ENCODE data around the gene EPC2.
"Not testable (repeated sequence)": the region's sequence is repeated elsewhere in the genome, so short reads cannot be mapped to it uniquely, and the experiment has no call there.

The EPC2 gene

DNA sequence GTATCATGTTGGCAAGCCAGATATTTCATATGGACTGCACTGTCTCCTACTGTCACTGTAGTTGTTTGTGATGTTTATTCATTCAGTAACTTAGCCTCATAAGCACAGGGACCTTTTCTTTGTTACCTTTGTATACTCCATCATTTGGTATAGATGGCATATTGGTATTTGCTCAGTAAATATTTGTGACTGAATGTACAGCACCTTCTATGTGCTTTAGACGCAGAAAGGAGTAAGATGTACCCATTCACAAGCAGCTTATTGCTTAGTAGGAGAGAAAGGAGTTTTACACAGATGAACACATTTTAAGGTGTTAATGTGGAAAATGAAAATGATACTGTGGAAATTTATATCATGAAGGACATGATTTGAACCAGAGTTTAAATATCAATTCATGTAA lies 12.0 kb downstream of the EPC2 start:
- WGBS (ENCODE audit: insufficient coverage): 100% methylated on average over 1 of the region's 1 CpG
- POLR2A ChIA-PET: no interaction called here
- Histone ChIP-seq H3K36me3 (ENCODE audit: control insufficient read depth in 4 of 4, insufficient read depth in 4 of 4, low read length in 3 of 4) (no peaks in the 10 kb centered on the region), H3K9me3 (ENCODE audit: control extremely low read depth in 1 of 5, control insufficient read depth in 4 of 5, insufficient read depth in 2 of 5, low read depth in 1 of 5, low read length in 4 of 5) (no peaks in the 10 kb centered on the region), H3K4me1 (ENCODE audit: control extremely low read depth in 1 of 4, control insufficient read depth in 4 of 4, insufficient read depth in 4 of 4, low read length in 3 of 4) (peaks cover 17 to 41% (median 24%) of the 10 kb centered on the region in 4 experiments), H3K27me3 (replicated peaks in 2 of 5; ENCODE audit: control insufficient read depth in 4 of 5, insufficient read depth in 5 of 5, low read length in 4 of 5) (no peaks in the 10 kb centered on the region), H3K27ac (ENCODE audit: insufficient read depth in 1 of 2, low read depth in 1 of 2, low read length in 2 of 2, poor library complexity in 1 of 2, severe bottlenecking in 2 of 2) (no peak overlapping the region), H3K4me3 (ENCODE audit: control insufficient read depth in 1 of 7, extremely low read depth in 1 of 7, insufficient read depth in 4 of 7, low read depth in 2 of 7, low read length in 6 of 7) (no peak overlapping the region)
- DNase-seq: no peak
- CTCF ChIA-PET: interaction anchor here (1.0 to 3.4 kb wide), 4 partner anchors 10 to 299 kb away, joined by 3 to 16 read pairs (median 4); no protein-coding TSS in a partner anchor

DNA sequence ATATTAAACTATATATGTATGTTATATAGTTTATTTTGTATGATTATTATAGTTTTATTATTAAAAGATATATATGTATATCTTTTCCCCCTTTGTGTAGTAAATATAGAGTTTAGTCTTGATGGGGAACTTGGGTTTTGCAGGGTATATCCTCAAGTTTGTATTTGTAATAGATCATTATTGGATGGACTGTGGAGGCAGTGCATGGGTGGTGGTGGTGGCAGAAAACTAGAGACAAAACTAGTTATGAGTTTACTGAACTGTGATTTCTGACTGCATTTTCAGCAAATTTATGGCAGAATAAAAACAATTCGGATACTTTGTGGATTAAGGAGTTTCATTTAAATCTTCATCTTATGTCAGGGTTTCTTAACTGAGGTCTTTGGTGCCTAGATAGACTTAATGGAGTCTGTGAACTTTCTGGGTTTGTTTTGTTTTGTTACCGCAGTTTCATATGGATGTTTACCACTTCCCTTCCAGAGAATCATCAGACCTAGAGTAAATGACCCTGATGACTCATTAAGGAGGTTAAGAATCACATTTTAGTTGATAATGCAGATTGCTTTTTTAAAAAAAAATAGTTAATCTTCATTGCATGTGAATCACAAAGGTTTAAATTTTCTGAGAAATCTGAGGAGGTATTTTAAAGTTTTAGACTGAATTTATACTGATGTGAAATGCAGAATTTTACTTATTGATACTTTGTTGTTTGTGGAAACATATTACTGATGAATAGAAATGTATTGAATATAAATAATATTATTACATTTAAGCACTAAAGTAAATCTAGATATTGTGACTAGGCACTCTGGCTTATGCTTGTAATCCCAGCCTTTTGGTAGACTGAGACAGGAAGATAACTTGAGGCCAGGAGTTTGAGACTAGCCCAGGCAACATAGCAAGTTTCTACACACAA lies 14.5 kb downstream of the EPC2 start:
- POLR2A ChIA-PET: no interaction called here
- DNase-seq: peak; percentile 77 to 93 (median 89)

DNA sequence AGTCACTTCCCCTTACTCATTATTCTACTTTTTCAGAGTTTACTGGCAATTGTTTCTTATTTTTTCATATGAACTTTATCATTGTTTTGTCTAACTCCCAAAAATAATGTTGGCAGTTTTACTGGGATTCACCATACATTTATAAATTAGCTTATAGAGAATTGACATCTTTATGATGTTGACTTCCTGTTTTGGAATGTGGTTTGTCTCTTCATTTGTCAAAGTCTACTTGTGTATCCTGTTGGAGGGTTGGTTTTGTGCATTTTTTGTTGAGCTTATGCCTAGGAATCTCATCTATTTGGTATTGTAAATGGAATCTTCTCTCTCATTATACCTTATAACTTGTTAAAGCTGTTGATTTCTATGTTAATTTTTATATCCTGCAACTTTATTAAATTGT lies 16.4 kb downstream of the EPC2 start:
- Histone ChIP-seq H3K9me3 (ENCODE audit: control extremely low read depth in 1 of 5, control insufficient read depth in 4 of 5, insufficient read depth in 2 of 5, low read depth in 1 of 5, low read length in 4 of 5) (no peaks in the 10 kb centered on the region), H3K27me3 (replicated peaks in 2 of 5; ENCODE audit: control insufficient read depth in 4 of 5, insufficient read depth in 5 of 5, low read length in 4 of 5) (no peaks in the 10 kb centered on the region), H3K4me1 (ENCODE audit: control extremely low read depth in 1 of 4, control insufficient read depth in 4 of 4, insufficient read depth in 4 of 4, low read length in 3 of 4) (peaks cover 13 to 31% (median 19%) of the 10 kb centered on the region in 4 experiments), H3K4me3 (ENCODE audit: control insufficient read depth in 1 of 7, extremely low read depth in 1 of 7, insufficient read depth in 4 of 7, low read depth in 2 of 7, low read length in 6 of 7) (peak overlapping the region in 1 of 7 experiments; percentile 0), H3K27ac (ENCODE audit: insufficient read depth in 1 of 2, low read depth in 1 of 2, low read length in 2 of 2, poor library complexity in 1 of 2, severe bottlenecking in 2 of 2) (peak overlapping the region in 1 of 2 experiments; percentile 45), H3K36me3 (ENCODE audit: control insufficient read depth in 4 of 4, insufficient read depth in 4 of 4, low read length in 3 of 4) (no peaks in the 10 kb centered on the region)
- ChIA-PET POLR2A (interaction anchor here (0.6 kb wide), 1 partner anchor 14 kb away, joined by 4 read pairs; no protein-coding TSS in a partner anchor), CTCF (interaction anchor here (0.6 to 1.9 kb wide), 5 partner anchors 13 to 211 kb away, joined by 3 to 5 read pairs (median 3); no protein-coding TSS in a partner anchor)
- peak; percentile 28 to 83 (median 67) for DNase-seq

More for the DNA sequence above, 14.5 kb downstream of the EPC2 start:
- Histone ChIP-seq H3K4me1 (ENCODE audit: control extremely low read depth in 1 of 4, control insufficient read depth in 4 of 4, insufficient read depth in 4 of 4, low read length in 3 of 4) (peaks cover 13 to 31% (median 19%) of the 10 kb centered on the region in 4 experiments), H3K27me3 (replicated peaks in 2 of 5; ENCODE audit: control insufficient read depth in 4 of 5, insufficient read depth in 5 of 5, low read length in 4 of 5) (no peaks in the 10 kb centered on the region), H3K36me3 (ENCODE audit: control insufficient read depth in 4 of 4, insufficient read depth in 4 of 4, low read length in 3 of 4) (no peaks in the 10 kb centered on the region), H3K9me3 (ENCODE audit: control extremely low read depth in 1 of 5, control insufficient read depth in 4 of 5, insufficient read depth in 2 of 5, low read depth in 1 of 5, low read length in 4 of 5) (no peaks in the 10 kb centered on the region), H3K4me3 (ENCODE audit: control insufficient read depth in 1 of 7, extremely low read depth in 1 of 7, insufficient read depth in 4 of 7, low read depth in 2 of 7, low read length in 6 of 7) (peak overlapping the region in 2 of 7 experiments; percentile 4 to 18), H3K27ac (ENCODE audit: insufficient read depth in 1 of 2, low read depth in 1 of 2, low read length in 2 of 2, poor library complexity in 1 of 2, severe bottlenecking in 2 of 2) (peak overlapping the region; percentile 80 to 88)
- WGBS (ENCODE audit: insufficient coverage): 100% methylated on average over 1 of the region's 2 CpGs
- CTCF ChIA-PET: interaction anchor here (0.6 to 3.4 kb wide), 2 partner anchors 12 to 31 kb away, joined by 3 to 16 read pairs; no protein-coding TSS in a partner anchor

DNA sequence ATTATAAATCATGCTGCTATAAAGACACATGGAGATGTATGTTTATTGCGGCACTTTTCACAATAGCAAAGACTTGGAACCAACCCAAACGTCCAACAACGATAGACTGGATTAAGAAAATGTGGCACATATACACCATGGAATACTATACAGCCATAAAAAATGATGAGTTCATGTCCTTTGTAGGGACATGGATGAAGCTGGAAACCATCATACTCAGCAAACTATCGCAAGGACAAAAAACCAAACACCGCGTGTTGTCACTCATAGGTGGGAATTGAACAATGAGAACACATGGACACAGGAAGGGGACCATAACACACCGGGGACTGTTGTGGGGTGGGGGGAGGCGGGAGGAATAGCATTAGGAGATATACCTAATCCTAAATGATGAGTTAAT lies 17.8 kb downstream of the EPC2 start:
- H3K27ac ChIP-seq (ENCODE audit: insufficient read depth in 1 of 2, low read depth in 1 of 2, low read length in 2 of 2, poor library complexity in 1 of 2, severe bottlenecking in 2 of 2); H3K4me3 ChIP-seq (ENCODE audit: control insufficient read depth in 1 of 7, extremely low read depth in 1 of 7, insufficient read depth in 4 of 7, low read depth in 2 of 7, low read length in 6 of 7); H3K36me3 ChIP-seq (ENCODE audit: control insufficient read depth in 4 of 4, insufficient read depth in 4 of 4, low read length in 3 of 4); H3K9me3 ChIP-seq (ENCODE audit: control extremely low read depth in 1 of 5, control insufficient read depth in 4 of 5, insufficient read depth in 2 of 5, low read depth in 1 of 5, low read length in 4 of 5); DNase-seq; H3K27me3 ChIP-seq (replicated peaks in 2 of 5; ENCODE audit: control insufficient read depth in 4 of 5, insufficient read depth in 5 of 5, low read length in 4 of 5); POLR2A ChIA-PET: not testable (repeated sequence)
- WGBS (ENCODE audit: insufficient coverage): 100% methylated on average over 3 of the region's 8 CpGs
- CTCF ChIA-PET: interaction anchor here (0.9 to 1.0 kb wide), 2 partner anchors 9 to 11 kb away, joined by 3 read pairs; no protein-coding TSS in a partner anchor
- H3K4me1 ChIP-seq (ENCODE audit: control extremely low read depth in 1 of 4, control insufficient read depth in 4 of 4, insufficient read depth in 4 of 4, low read length in 3 of 4): peaks cover 13 to 40% (median 21%) of the 10 kb centered on the region in 4 experiments

DNA sequence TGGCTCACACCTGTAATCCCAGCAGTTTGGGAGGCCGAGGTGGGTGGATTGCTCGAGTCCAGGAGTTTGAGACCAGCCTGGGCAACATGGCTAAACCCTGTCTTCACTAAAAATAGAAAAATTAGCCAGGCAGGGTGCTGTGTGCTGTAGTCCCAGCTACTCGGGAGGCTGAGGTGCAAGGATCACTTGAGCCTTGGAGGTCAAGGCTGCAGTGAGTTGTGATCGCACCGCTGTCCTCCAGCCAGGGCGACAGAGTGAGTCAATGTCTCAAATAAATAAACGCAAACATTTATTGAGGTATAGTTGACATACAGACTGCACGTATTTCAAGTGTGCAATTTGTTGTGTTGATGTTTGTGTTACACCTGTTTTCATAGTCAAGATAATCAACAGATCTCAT lies 19.7 kb downstream of the EPC2 start:
- ChIA-PET CTCF (interaction anchor here (2.0 kb wide), 1 partner anchor 11 kb away, joined by 6 read pairs; no protein-coding TSS in a partner anchor), POLR2A (no interaction called here)
- no peak overlapping the region for H3K27ac ChIP-seq (ENCODE audit: insufficient read depth in 1 of 2, low read depth in 1 of 2, low read length in 2 of 2, poor library complexity in 1 of 2, severe bottlenecking in 2 of 2)
- no peaks in the 10 kb centered on the region for H3K27me3 ChIP-seq (replicated peaks in 2 of 5; ENCODE audit: control insufficient read depth in 4 of 5, insufficient read depth in 5 of 5, low read length in 4 of 5)
- WGBS (ENCODE audit: insufficient coverage): 90% methylated on average over 5 of the region's 8 CpGs
- H3K4me1 ChIP-seq (ENCODE audit: control extremely low read depth in 1 of 4, control insufficient read depth in 4 of 4, insufficient read depth in 4 of 4, low read length in 3 of 4): peaks cover 6 to 28% (median 14%) of the 10 kb centered on the region in 4 experiments
- H3K9me3 ChIP-seq (ENCODE audit: control extremely low read depth in 1 of 5, control insufficient read depth in 4 of 5, insufficient read depth in 2 of 5, low read depth in 1 of 5, low read length in 4 of 5): no peaks in the 10 kb centered on the region
- no peak for DNase-seq
- H3K4me3 ChIP-seq (ENCODE audit: control insufficient read depth in 1 of 7, extremely low read depth in 1 of 7, insufficient read depth in 4 of 7, low read depth in 2 of 7, low read length in 6 of 7): no peak overlapping the region
- H3K36me3 ChIP-seq (ENCODE audit: control insufficient read depth in 4 of 4, insufficient read depth in 4 of 4, low read length in 3 of 4): no peaks in the 10 kb centered on the region

DNA sequence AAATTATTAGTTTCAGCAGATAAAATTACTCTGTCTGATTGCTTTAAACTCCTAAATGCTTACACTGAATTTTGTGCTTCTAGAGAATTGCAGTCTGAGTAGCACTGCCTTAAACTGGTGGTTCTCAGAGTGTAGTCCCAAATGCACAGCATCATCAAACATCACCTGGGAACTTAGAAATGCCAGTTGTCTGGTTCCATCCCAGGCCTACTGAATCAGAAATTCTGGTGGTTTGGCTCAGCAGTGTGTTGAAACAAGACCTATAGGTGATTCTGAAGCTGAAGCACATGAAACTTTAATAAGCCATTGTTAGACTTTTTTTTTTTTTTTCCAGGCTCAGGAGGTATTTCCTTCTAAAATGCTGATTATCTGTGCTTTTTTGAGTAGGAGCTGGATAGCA lies 22.0 kb downstream of the EPC2 start:
- H3K36me3 ChIP-seq (ENCODE audit: control insufficient read depth in 4 of 4, insufficient read depth in 4 of 4, low read length in 3 of 4): no peaks in the 10 kb centered on the region
- H3K9me3 ChIP-seq (ENCODE audit: control extremely low read depth in 1 of 5, control insufficient read depth in 4 of 5, insufficient read depth in 2 of 5, low read depth in 1 of 5, low read length in 4 of 5): no peaks in the 10 kb centered on the region
- CTCF ChIA-PET: no interaction called here
- DNase-seq: peak in 1 of 3 donors; percentile 29
- POLR2A ChIA-PET: no interaction called here
- H3K4me1 ChIP-seq (ENCODE audit: control extremely low read depth in 1 of 4, control insufficient read depth in 4 of 4, insufficient read depth in 4 of 4, low read length in 3 of 4): peaks cover 0 to 13% (median 5%) of the 10 kb centered on the region in 4 experiments
- no peaks in the 10 kb centered on the region for H3K27me3 ChIP-seq (replicated peaks in 2 of 5; ENCODE audit: control insufficient read depth in 4 of 5, insufficient read depth in 5 of 5, low read length in 4 of 5)
- H3K27ac ChIP-seq (ENCODE audit: insufficient read depth in 1 of 2, low read depth in 1 of 2, low read length in 2 of 2, poor library complexity in 1 of 2, severe bottlenecking in 2 of 2): peak overlapping the region in 1 of 2 experiments; percentile 16
- no peak overlapping the region for H3K4me3 ChIP-seq (ENCODE audit: control insufficient read depth in 1 of 7, extremely low read depth in 1 of 7, insufficient read depth in 4 of 7, low read depth in 2 of 7, low read length in 6 of 7)

Measured in common myeloid progenitor, CD34-positive (primary cell).